GM18520 (cell line): ENCODE results near the gene TRIOBP.

Experiments used
- ATAC-seq: cut with Tn5 transposase; IDR thresholded peaks from one replicate; pipeline ENCODE4 v1.9.1; 2021; ENCODE audit not compliant: unreplicated experiment

The TRIOBP gene

GRCh38 chr22:37669586-37669985 is 27.3 kb upstream of the TRIOBP start:
- ATAC-seq, result no peak

- no peak for ATAC-seq
These were observed 24.5 kb upstream of the TRIOBP start for GRCh38 chr22:37672206-37672919.

DNA sequence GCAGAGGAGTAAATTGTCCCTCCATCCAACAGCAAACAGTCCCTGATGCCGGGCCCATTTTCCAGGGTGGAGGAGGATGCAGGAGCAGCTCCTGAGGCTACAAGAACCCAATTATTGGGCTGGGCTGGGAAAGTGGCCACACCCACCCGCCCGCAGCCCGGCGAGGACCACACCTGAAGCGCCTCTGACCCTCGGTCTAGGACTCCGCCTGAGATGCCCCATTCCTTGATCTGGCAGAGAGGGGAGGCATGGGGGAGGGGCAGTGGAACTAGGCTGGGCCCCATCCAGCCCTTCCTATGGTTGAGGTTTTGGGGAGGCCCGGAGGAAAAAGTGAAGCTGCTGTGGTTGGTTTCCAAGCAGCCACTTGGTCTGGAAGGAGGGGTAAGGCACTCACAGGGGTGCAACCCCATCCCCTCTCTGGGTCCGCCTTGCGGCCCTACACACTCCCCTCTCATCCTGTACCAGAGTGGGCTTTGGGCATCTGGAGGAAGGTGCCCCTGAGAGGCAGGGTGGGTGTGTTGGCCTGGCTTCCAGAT is 23.9 kb upstream of the TRIOBP start:
- no peak for ATAC-seq

DNA sequence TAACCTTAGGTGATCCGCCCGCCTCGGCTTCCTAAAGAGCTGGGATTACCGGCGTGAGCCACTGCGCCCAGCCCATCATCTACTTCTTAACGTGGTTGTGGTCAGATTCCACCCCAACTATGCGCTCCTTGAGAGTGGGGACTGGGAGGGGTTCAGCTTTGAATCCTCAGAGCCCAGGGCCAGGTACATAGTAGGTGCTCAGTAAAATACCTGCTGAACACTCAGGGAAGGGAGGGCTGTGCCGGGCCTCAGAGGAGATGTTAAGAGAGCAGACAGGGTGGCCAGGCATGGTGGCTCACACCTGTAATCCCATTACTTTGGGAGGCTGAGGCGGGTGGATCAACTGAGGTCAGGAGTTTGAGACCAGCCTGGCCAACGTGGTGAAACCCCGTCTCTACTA is 22.6 kb upstream of the TRIOBP start:
- ATAC-seq, result no peak

DNA sequence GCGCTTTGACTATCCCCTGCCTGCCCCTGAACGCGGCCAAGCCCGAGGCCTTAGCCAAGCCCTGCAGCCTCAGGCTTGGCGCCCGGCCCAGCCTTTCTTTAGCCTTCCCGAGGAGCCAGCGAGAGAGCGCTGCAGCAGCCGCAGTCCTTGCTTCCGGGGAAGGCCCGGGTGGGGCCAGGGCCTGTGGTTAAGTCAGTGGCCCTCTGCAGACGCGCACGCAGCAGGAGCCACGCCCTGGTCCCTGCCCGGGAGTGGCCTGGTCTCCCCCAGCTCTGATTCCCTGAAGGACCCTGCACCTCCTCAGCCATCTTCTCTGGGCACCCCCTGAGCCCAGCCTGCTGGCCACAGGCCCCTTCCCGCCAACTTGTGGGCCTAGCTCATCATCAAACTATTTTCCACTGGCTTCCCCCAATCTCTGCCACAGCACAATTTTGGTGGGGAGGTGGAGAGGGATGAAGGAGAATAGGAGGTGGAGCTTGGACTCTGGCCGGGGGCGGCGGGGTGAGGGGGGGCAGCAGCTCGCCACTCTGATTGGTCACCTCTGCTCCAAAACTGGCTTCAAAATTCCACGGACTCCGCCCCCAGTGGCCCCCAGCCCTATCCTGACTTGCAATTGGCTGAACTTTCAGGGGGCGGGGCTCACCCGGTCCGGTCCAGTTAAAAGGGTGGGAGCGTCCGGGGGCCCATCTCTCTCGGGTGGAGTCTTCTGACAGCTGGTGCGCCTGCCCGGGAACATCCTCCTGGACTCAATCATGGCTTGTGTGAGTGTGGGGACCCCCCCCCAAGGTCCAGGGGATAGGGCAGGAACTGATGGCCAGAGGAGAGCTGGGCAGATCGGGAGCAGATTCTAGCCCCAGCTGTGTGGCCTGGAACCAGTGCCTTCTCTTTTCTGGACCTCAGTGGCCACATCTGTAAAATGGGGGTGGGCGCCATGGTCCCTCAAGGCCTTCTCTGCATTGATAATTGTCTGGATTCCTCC is 21.6 kb upstream of the TRIOBP start, which contains the start of gene LGALS1:
TSS of gene LGALS1 (plus strand) at position 686 of the 979 bp plus-strand sequence. CDS start at position 753, 67 bp downstream.
- ATAC-seq, result peak; percentile 33

- no peak for ATAC-seq
These were observed 20.7 kb upstream of the TRIOBP start for GRCh38 chr22:37675930-37676735.

DNA sequence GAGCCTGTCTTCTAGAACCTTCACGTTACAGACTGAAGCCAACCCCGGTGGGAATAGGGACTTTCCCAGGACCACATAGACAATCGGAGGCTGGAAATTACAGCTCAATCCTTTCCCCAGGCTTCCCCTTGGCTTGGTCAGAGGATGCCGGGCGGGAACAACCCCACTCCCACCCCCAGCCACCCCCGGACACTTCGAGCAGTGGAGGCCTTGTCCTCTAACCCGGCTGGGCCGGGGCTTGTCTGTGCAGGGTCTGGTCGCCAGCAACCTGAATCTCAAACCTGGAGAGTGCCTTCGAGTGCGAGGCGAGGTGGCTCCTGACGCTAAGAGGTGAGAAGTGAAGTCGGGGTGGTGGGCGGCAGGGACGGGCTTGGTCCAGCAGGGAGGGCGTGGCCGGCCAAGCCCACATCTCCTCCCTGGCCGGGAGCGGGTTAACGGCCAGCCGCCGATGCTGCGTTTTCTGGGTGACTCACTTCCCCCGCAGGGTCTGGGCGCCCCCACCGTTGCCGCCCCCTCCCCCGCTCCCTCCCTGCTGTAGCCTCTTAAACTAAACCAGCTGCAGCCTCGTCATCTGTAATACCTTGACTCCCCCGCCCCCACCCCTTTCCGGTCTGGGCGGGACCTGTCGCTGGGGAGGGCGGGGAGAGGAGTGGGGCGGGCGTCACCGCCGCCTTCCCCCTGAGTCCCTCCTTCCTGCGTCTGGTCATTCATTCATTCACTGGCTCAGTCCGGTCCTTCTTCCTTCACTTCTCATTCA is 19.9 kb upstream of the TRIOBP start:
- ATAC-seq, result peak; percentile 33

DNA sequence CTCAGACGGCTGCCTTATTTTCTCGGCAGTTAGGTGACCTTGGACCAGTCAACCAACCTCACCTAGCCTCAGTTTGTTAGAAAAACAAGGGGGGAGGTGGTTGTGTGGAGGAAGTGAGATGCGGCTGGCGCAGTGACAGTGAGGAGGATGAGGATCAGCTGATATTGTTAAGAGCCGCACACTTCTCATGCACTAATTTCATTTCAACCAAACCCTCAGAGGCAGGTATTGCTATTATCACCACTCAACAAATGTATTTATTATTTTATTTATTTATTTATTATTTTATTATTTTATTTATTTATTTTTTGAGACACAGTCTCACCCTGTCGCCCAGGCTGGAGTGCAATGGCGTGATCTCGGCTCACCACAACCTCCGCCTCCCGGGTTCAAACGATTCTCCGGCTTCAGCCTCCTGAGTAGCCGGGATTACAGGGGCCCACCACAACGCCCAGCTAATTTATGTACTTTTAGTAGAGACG is 19.3 kb upstream of the TRIOBP start:
- no peak for ATAC-seq

DNA sequence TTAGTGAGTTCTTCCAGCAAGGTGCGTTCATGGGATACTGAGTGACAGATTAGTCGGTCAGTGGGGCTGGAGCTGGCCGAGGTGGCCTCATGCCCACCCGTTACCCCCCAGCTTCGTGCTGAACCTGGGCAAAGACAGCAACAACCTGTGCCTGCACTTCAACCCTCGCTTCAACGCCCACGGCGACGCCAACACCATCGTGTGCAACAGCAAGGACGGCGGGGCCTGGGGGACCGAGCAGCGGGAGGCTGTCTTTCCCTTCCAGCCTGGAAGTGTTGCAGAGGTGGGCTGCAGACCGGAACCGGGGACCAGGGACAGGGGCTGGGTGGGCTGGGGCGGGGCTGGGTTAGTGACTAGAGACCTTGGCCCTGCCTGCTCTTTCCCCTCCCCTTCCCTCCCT is 18.5 kb upstream of the TRIOBP start:
- ATAC-seq, result no peak

GRCh38 chr22:37679670-37680069 is 17.2 kb upstream of the TRIOBP start:
- ATAC-seq, result no peak

GRCh38 chr22:37680191-37680851 is 16.5 kb upstream of the TRIOBP start:
- ATAC-seq, result no peak

- no peak for ATAC-seq
These were observed 15.8 kb upstream of the TRIOBP start for GRCh38 chr22:37681001-37681424.

DNA sequence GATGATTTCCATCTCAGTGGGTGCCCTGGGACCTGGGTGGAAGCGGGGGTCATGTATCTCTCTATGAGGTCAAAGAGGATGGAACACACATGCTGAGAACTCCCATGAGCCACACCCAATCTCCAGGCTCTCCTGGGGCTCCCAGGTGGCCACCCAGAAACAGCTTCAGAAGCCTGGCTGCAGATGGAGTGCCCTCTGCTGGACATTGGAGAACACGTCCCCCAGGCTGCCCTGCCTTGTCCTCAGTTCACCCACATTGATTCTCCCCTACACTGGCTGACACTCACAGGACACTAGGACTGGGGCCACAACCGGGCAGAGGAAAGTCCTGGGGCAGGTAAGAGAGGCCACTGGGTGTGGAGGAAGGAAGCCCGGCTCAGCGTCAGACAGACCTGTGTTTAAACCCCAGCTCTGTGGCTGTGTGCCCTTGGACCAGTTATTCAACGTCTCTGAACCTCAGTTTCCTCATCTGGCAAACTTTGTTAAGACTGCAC is 15.2 kb upstream of the TRIOBP start:
- ATAC-seq, result no peak

DNA sequence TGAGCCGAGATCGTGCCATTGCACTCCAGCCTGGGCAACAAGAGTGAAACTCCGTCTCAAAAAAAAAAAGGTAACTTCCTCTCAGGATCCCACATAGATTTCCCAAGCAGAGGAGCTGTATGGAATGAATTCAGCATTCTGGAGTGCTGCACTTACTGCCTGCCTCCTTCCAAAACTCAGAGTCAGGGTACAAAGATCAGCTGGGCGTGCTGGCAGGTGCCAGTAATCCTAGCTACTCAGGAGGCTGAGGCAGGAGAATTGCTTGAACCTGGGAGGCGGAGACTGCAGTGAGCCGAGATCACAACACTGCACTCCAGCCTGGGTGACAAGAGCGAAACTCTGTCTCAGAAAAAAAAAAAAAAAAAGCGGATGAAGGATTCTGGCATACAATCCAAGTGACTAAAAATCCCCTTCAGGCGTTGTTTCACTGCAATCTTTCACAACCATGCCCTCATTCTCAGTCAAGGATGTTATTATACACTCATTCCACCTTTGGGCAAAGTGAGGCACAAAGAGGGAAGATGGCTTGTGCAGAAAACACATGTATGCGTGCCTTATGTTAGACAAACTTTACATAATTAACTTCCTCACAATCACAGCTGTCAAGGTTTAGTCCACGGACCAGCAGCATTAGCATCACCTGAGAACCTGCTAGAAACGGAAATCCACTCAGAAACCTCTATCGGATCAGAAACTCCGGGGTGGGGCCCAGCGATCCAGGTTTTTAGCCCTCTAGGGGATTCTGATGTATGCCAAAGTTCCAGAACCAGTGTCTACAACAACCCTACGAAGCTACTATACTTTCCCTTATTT is 11.8 kb upstream of the TRIOBP start:
- ATAC-seq, result no peak

- ATAC-seq, result peak; percentile 79
These were observed 10.6 kb upstream of the TRIOBP start, which contains the start of gene NOL12 for GRCh38 chr22:37686002-37686982. Gene NOL12, plus strand, starts transcription at chr22:37686343. Its CDS starts 50 bp downstream, at chr22:37686393.

DNA sequence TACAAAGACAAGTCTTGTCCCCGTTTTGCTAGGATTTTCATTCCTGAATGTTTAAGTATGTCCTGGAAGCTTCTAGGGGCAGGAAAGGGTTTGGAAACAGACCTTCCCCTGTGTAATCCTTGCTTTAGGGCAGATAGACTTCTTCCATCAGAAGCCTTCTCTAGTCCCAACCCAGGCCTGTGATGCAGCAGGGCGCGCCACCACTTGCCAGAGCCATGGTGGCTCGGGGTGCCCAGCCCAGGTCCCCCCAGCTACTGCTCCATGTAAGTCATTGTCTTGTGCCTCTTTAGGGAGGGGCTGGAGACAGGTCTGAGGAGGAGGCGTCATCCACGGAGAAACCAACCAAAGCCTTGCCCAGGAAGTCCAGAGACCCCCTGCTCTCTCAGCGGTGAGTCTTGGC is 6.4 kb upstream of the TRIOBP start:
- no peak for ATAC-seq

GRCh38 chr22:37690901-37691504 is 5.8 kb upstream of the TRIOBP start:
- no peak for ATAC-seq
